OCI-M2 (cell line): ENCODE data around the gene YBEY.
"Not testable (repeated sequence)": the region's sequence is repeated elsewhere in the genome, so short reads cannot be mapped to it uniquely, and the experiment has no call there.

ENCODE experiments used
- DNase-seq: peaks from one replicate; lab custom pipeline; 2025; ENCODE audit not compliant: unreplicated experiment; lab: John Stamatoyannopoulos, UW

Gene YBEY

DNA sequence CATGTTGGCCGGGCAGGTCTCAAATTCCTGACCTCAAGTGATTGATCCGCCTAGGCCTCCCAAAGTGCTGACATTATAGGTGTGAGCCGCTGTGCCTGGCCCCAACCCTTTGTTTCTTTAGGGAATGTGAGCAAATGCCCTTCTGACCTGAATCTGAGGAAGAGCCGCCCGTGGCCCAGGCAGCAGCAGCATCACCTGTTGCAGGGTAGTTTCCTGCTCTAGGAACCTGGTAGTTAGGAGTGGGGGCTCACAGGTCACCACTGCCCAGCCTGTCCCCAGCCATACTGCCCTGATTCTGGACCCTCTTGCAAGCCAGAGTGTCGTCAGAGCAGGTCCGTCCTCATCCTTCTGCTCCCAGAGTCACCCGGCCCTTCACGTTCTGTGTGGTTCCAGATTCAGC, 13.0 kb downstream of the YBEY start:
- no peak for DNase-seq

DNA sequence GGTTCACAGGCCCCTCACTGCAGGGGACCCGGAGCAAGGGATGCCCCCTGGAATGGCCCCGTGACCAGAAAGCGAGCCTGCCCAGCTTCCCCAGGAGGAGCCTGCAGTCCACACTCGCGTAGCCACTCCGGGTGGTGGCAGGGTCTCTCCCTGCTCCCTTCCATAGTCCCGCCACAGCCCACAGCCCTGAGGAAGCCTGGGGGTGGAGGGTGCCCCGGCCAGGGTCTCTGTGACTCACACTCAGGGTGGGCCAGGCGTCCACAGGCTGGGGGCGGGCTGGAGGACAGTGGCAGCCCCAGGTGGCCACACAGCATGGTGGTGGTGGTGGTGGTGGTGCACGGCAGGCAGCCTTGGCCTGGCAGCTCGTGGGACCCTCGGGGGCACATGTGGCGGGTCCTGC, 15.6 kb downstream of the YBEY start:
- no peak for DNase-seq

- no peak for DNase-seq
Observed at GRCh38 chr21:46304437-46304836, 18.3 kb downstream of the YBEY start.

DNA sequence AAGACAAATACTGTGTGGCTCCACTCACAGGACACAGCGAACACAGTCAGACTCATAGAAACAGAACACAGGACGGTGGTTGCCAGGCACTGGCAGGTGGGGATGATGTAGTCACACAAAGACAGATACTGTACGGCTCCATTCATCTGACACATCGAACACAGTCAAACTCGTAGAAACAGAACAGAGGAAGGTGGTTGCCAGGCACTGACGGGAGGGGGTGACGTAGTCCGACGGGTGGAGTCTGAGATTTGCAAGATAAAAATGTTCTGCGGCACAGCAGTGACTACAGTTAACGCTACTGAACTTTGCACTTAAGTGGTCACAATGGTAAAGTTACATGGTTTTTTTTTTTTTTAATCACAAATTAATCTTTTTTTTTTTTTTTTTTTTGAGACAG, 18.8 kb downstream of the YBEY start:
- DNase-seq = no peak

DNA sequence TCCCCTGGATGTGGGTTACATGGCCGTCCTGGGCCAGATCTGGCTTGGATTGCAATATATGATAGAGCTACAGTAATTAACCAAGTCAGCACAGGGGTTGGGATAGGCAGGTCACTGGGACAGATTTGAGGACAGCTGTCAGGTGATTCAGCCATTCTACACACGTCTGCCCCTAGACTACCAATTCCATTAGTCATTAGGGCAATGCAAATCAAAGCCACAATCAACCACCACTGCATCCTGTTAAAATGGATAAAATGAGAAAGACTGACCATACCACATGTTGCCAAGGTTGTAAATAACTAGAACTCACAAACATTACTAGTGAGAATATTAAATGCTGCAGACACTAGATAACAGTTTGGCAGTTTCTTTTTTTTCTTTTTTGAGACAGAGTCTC, 21.5 kb downstream of the YBEY start:
- no peak for DNase-seq

DNA sequence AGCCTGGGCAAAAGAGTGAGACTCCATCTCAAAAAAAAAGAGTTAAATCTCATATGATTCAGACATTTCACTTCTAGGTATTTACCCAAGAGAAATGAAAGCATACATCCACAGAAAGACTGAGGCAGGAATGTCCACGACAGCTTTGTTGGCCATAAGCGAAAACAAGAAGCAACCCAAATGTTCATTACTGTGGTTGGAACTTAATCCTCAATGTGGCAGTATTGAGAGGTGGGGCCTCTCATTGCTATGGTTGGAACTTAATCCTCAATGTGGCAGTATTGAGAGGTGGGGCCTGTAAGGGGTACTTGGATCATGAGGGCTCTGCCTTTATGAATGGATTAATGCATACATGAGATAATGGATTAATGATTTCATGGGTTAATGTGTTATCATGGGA, 22.3 kb downstream of the YBEY start:
- no peak for DNase-seq

DNA sequence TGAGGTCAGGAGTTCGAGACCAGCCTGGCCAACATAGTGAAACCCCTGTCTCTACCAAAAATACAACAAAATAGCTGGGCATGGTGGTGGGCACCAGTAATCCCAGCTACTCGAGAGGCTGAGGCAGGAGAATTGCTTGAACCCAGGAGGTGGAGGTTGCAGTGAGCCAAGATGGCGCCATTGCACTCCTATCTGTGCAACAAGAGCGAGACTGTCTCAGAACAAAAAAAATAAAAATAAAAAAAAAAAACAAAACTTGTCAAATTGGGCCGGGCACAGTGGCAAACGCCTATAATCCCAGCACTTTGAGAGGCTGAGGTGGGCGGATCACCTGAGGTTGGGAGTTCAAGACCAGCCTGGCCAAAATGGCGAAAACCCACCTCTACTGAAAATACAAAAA, 24.1 kb downstream of the YBEY start:
- not testable (repeated sequence) for DNase-seq

DNA sequence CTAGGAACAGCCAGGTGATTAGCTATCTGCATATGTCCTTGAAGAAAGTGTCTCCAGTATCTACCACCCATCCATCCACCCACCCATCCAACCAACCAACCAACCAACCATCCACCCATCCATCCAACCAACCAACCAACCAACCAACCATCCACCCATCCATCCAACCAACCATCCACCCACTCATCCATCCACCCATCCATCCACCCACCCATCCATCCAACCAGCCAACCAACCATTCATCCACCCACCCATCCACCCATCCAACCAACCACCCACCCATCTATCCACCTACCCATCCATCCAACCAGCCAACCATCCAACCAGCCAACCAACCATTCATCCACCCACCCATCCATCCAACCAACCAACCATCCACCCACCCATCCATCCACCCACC, 25.4 kb downstream of the YBEY start:
- no peak for DNase-seq

- DNase-seq = no peak
Observed at GRCh38 chr21:46312949-46313348, 26.8 kb downstream of the YBEY start.

- DNase-seq = no peak
Observed at GRCh38 chr21:46314441-46315020, 28.4 kb downstream of the YBEY start.

DNA sequence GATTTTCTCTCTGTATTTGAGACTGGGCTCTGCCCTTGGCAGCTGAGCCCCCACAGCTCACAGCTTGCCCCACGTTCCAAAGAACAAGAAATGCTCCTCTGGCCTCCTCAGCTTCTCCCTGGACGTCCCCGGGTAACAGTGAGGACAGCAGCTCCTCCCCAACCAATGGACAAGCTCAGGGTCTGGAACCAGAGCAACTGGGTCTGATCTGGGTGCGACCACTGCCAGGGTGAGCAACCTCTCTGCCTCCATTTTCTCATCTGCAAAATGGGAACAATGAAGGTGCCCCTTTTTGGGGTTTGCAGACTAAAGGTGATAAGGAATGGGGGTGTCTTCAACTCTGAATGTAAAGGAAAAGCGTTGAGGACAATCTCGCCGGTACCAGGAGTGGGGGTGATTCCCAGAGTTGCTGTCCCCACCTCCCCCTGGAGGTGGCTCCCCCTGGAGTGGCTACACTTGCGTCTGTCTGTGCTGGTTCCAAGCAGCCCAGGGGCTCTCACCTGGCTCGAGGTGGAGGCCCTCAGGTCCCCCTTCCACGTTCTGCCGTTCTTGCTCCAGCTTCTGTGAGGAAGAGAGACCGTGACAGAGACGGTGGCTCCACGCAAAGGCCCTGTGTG, 30.7 kb downstream of the YBEY start:
- DNase-seq = no peak

- no peak for DNase-seq
Observed at GRCh38 chr21:46317710-46318463, 31.7 kb downstream of the YBEY start.

- no peak for DNase-seq
Observed at GRCh38 chr21:46318464-46318845, 32.3 kb downstream of the YBEY start.

DNA sequence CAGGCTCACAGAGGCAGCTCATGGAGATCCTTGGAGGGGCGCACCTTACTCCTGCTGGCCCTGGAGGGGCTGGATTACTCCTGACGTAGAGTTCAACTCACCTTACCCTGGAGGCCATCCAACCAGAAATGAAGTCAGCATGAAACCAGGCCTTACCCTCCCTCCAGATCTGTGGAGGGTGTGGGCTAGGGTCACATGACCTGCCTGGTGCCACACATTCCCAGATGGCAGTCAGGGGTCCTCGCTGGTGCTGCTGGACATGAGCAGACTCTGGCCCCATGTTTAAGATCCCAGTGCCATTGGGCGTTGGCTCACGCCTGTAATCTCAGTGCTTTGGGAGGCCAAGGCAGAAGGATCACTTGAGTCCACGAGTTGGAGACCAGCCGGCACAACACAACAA, 33.0 kb downstream of the YBEY start:
- DNase-seq = no peak

DNA sequence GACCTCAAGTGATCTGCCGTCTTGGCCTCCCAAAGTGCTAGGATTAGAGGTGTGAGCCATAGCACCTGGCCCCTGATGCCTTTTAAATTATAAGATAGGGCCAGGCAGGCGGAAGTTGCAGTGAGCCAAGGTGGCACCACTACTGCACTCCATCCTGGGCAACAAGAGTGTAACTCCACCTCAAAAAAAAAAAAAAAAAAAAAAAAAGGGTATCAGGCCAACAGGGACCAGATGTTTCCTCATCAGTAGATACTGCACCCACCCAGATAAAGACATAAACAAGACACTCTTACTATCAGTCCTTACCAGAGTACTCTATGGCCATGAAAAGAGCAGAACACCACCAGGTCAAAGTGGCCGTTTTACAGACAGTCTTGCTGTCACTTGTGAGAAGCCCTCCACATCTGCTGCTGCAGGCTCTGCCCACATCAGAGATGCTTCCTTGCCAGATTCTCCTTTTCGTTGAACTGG, 34.2 kb downstream of the YBEY start:
- peak; percentile 100 for DNase-seq

- no peak for DNase-seq
Observed at GRCh38 chr21:46322351-46323226, 36.4 kb downstream of the YBEY start.

- DNase-seq = no peak
Observed at GRCh38 chr21:46323227-46323709, 37.1 kb downstream of the YBEY start.

GRCh38 chr21:46323710-46324389, 37.7 kb downstream of the YBEY start, which contains the start of the genes C21orf58 and PCNT:
Gene C21orf58 (minus strand): TSS chr21:46323870. CDS start chr21:46322738, 1,132 bp downstream.
Gene PCNT (plus strand): TSS chr21:46324156. CDS start chr21:46324229, 73 bp downstream.
- DNase-seq = peak; percentile 100

DNA sequence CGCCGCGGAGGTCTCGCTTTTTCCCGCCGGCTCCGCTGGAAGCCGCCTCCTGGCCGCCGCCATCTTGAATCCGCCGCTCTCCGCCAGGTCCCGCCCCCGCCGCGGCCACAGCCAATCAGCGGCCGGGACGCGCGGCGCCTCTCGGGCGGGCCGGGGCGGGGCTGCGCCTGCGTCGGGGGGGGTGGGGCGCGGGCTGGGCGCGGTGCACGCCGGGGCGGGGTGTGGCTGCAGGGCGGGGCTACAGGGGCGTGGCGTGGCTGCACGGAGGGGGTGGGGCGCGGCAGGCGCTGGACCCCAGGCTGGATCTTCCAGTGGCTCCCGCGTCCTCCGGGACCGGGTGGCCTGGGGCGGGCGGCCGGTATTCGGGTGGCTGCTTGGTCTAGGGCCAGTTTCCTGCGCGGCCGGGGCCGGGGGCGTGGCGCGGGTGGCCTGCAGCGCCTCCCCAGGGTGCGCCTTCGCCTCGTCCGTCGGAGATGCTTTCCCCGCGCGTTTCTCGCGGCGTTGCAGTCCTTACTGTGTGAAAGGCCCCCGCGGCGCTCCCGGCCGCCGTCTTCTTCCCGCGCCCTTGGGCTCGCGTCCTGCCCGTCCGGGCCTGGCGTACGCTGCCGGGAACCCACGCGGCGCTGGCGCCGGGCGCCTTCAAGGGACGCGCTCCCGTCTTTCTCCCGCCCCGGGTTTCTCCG, 38.4 kb downstream of the YBEY start:
- peak; percentile 99 for DNase-seq
